ENCODE measurements around the gene ANKRD13B. TPM values are rescaled to one million over a fixed set of nuclear protein-coding genes. Genes with fewer than 3 reads are reported as not detected.

ANKRD13B gene
- total RNA-seq, 2 donors from 2014 or later: 2.7 to 30.0 TPM

DNA sequence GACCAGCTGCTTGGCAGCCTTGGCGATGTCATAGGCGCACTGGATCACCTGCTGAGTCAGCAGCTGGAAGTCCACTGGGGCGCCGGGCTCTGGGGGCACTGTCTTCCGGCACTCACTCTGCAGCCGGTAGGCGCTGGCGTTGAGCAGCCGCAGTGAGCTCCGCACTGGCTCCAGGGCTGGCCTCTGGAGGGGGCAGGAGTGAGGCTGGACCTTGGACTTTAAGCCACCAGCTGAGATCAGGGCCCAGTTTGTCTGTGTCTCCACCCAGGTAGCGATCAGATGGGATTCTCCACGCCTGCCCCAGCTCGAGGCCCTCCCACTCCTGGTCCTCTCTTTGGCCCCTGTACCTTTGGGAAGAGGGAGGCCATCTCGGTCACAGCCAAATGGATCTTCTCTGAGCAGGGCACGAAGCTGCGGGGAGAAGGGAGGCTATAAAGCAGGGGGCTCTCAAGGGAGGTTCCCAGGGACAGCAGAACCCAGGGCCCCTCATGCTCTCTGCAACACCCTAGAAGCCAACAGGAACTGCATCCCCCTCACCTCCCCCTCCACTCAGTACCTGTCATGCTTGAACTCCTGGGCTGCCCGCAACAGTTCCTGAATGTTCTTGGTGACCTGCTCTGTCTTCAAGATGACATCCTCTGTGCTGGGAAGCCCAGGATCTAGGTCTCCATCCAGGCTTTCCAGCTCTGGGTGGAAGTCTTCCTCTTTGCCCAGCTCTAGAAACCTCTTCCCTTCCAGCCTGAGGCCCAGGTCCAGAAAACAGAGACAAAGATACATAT lies 18.0 kb upstream of the ANKRD13B start:
- H3K36me3 ChIP-seq: peaks cover 7 to 23% of the 10 kb centered on the region in 2 donors
- 80% methylated on average over 17 of the region's 17 CpGs for WGBS
- TF ChIP-seq POLR2AphosphoS5 (IDR thresholded peaks at IDR 0.05) (no peak), POLR2A (IDR thresholded peaks at IDR 0.05) (no peak), CTCF (IDR thresholded peaks at IDR 0.05) (no peak)
- no peak overlapping the region for H3K4me3 ChIP-seq
- no peaks in the 10 kb centered on the region for H3K27me3 ChIP-seq (replicated peaks; ENCODE audit: insufficient read depth)
- H3K27ac ChIP-seq: no peak overlapping the region
- intact Hi-C loops (cut with DNase I): no loop called here
- no peaks in the 10 kb centered on the region for H3K4me1 ChIP-seq (replicated peaks)
- H3K9me3 ChIP-seq: no peaks in the 10 kb centered on the region
- DNase-seq (ENCODE audit: low spot score): no peak

- no peak overlapping the region for H3K27ac ChIP-seq
- intact Hi-C loops (cut with DNase I): no loop called here
- TF ChIP-seq CTCF (IDR thresholded peaks at IDR 0.05) (no peak), POLR2AphosphoS5 (IDR thresholded peaks at IDR 0.05) (no peak), POLR2A (IDR thresholded peaks at IDR 0.05) (no peak)
- no peaks in the 10 kb centered on the region for H3K9me3 ChIP-seq
- no peak for DNase-seq (ENCODE audit: low spot score)
- H3K4me3 ChIP-seq: no peak overlapping the region
- peaks cover 7 to 23% of the 10 kb centered on the region in 2 donors for H3K36me3 ChIP-seq
- no peaks in the 10 kb centered on the region for H3K4me1 ChIP-seq (replicated peaks)
- 84% methylated on average over 28 of the region's 28 CpGs for WGBS
- no peaks in the 10 kb centered on the region for H3K27me3 ChIP-seq (replicated peaks; ENCODE audit: insufficient read depth)
Measured at GRCh38 chr17:29575511-29576213, 17.3 kb upstream of the ANKRD13B start.

DNA sequence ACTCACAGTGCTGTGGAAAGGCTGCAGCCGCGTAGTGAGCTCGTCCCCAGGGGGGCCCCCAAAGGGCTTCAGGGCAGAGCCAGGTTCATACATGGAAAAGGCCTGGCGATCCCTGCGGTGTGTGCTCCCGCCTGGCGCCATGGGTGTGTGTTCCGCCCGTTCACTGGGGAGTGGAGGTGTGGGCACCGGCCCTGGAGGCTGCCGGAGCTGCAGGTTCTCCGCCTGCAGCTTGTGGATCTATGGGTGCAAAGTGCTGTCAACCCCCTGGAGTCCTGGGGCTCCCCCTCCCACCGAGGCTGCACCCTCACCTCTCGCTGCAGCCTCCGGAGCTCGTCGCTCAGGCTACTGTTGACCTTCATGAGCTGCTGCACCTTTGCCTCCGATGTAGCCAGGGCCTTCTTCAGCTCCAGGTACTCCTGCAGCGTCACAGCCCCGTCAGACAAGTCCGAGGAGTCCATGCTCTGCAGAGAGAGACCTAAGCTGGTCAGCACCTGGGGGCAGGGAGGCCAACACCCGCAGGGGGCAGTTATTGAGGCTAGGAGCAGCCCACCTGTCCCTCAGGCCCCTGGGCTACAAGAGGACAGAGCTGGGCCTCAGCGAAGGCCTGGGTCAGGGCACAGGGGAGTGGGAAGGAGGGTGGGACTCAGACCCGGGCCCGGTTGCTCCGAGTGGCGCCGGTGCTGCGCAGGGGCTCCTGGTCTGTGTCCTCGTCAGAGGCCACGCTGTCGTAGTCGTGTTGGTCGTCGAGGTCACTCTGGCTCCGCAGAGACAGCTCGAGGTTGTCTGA lies 16.5 kb upstream of the ANKRD13B start:
- 92% methylated on average over 36 of the region's 37 CpGs for WGBS
- no peak for DNase-seq (ENCODE audit: low spot score)
- H3K9me3 ChIP-seq: no peaks in the 10 kb centered on the region
- H3K27me3 ChIP-seq (replicated peaks; ENCODE audit: insufficient read depth): no peaks in the 10 kb centered on the region
- H3K27ac ChIP-seq: no peak overlapping the region
- peaks cover 7 to 23% of the 10 kb centered on the region in 2 donors for H3K36me3 ChIP-seq
- TF ChIP-seq POLR2AphosphoS5 (IDR thresholded peaks at IDR 0.05): no peak
- TF ChIP-seq CTCF (IDR thresholded peaks at IDR 0.05): no peak
- no peaks in the 10 kb centered on the region for H3K4me1 ChIP-seq (replicated peaks)
- intact Hi-C loops (cut with DNase I): no loop called here
- no peak overlapping the region for H3K4me3 ChIP-seq

GRCh38 chr17:29577001-29577370 lies 15.9 kb upstream of the ANKRD13B start:
- peaks cover 7 to 23% of the 10 kb centered on the region in 2 donors for H3K36me3 ChIP-seq
- intact Hi-C loops (cut with DNase I): no loop called here
- 94% methylated on average over 9 of the region's 9 CpGs for WGBS
- H3K27ac ChIP-seq: no peak overlapping the region
- no peak for DNase-seq (ENCODE audit: low spot score)
- TF ChIP-seq POLR2A (IDR thresholded peaks at IDR 0.05) (no peak), CTCF (IDR thresholded peaks at IDR 0.05) (no peak), POLR2AphosphoS5 (IDR thresholded peaks at IDR 0.05) (no peak)
- H3K4me3 ChIP-seq: no peak overlapping the region
- H3K4me1 ChIP-seq (replicated peaks): no peaks in the 10 kb centered on the region
- no peaks in the 10 kb centered on the region for H3K9me3 ChIP-seq
- H3K27me3 ChIP-seq (replicated peaks; ENCODE audit: insufficient read depth): no peaks in the 10 kb centered on the region
